HG03280 (cell line): Measurements from ENCODE around the gene HSD11B1.

Source experiments
- ATAC-seq: cut with Tn5 transposase; IDR thresholded peaks from one replicate; pipeline ENCODE4 v1.9.1; 2021; ENCODE audit warnings: mild to moderate bottlenecking, moderate library complexity; ENCODE audit not compliant: unreplicated experiment

The HSD11B1 gene

GRCh38 chr1:209723756-209724693, 19.4 kb downstream of the HSD11B1 start:
- no peak for ATAC-seq

DNA sequence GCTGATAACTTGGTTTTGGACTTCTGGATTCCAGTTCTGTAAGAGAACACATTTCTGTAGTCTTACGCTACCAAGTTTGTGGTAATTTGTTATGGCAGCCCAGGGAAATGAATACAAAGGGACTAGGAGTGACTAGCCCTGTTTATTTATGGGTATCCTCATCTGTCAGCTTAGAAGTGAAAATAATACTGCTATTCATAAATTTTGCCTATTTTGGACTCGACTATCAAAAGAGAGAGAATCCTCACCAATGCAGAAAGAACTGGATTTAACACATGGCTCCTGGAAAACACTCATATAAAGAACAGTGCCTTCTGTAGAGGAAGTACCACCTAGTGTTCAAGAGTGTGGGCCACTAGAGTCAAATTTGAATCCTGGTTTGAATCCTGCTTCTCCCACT, 22.6 kb downstream of the HSD11B1 start:
- no peak for ATAC-seq

DNA sequence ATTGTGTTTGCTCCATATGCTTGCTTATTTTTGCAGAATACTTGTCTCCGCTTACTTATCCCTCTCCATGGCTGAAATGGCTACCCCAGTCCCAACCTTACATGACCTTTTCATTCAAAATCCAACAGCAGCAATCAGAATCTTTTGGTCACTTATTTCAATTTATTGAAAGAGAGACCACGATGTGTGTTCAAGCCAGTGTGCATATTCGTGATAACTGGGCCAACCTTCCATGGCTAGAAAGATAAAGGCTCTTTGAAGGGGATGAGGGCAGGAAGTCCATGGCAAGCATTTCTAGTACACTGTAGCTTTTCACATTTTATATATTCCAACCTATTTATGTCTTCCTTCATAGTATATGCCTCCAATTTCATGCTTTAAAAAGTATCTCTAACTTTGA, 23.1 kb downstream of the HSD11B1 start:
- no peak for ATAC-seq

- ATAC-seq, result no peak
Observed at GRCh38 chr1:209728466-209728865, 23.8 kb downstream of the HSD11B1 start.

DNA sequence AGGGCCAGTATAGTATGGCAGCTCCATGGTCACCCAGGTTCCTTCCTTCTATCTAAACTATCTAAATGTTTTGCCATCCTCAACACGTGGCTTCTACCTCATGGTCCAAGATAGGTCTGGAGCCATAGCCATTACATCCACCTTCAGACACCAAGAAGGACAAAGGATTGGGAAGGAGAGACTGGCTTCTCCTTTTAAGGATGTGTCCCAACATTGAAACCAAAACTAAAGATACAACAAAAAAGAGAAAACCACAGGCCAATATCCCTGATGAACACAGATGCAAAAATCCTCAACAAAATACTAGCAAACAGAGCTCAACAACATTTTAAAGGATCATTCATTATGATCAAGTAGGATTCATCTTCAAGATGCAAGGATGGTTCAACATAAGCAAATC, 24.8 kb downstream of the HSD11B1 start:
- ATAC-seq, result no peak

DNA sequence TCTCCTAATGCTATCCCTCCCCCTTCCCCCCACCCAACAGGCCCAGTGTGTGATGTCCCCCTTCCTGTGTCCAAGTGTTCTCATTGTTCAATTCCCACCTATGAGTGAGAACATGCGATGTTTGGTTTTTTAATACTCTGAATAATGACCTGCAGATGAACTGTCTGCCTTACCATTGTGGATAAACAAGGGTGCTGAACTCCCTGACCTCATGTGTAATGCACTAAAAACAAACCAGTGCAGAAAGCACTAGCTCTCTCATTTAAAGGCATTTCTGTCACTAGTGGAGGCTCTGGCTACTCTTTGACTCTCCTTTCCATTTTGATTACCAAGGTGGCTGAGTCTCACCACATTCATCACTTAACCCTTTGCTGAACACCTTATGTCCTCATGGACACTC, 28.1 kb downstream of the HSD11B1 start:
- ATAC-seq, result no peak

GRCh38 chr1:209733409-209734192, 29.0 kb downstream of the HSD11B1 start:
- no peak for ATAC-seq

DNA sequence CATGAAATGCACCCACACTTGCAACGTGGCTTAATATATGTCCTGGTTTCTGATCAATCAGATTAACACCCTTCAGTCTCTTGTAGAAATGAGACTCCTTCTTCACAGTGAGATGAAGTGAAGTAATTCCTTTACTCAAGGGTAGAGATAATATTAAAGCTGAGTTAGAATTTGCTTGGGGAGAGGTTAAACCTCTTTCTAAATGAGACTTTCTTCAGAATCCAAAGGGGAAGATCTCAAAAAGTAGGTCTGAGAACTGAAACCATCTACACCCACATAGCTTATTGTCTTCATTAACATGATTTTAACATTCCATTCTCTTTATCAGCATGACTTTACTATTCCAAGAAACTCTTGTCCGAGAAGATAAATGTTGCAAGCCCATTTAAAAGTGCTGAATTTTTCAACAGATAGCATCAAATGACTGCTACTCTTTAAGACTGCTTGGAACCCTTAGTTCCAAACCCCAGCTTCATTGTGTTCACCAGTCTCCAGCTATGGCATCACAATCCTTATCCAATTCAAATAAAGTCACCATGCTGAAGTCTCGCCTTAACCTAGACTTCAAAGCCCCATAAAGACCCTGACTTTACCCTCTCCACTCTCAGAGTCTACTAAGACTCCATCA, 32.0 kb downstream of the HSD11B1 start:
- ATAC-seq, result no peak

DNA sequence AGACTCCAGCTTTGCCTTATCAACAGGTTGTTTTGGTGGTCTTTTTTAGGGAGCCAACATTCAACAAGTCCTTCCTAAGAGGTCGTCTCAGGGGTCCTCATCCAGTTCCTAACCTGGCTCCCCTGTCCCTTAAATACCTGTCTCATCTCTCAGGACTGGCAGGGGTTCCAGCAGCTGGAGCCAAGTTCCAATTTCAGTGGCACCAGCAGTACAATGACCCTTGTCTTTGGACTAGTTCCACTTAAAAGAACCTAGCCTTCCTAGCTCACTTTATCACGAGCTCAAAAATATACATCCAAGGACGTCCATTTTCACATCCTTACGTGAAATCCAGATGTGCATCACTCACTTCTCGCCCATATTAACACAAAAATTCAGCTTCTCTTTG, 32.5 kb downstream of the HSD11B1 start:
- no peak for ATAC-seq

DNA sequence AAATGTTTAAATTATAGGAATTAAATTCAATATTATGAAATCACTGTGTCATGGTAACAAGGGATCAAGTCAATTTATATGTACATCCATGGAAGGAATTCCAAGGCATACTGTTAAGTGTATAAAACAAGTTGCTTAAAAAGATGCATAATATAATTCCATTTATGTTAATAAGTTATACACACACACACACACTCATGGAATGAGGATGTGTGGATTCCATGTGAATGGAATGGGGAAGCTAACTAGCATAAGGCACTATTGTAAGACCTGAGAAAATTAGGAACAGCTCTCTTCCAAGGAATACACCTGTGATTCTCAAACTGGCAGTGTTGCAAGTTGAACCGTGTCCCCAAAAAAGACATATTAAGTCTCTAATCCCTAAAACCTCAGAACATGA, 33.6 kb downstream of the HSD11B1 start:
- ATAC-seq, result no peak

- no peak for ATAC-seq
Observed at GRCh38 chr1:209741193-209741592, 36.5 kb downstream of the HSD11B1 start.

GRCh38 chr1:209741889-209742288, 37.2 kb downstream of the HSD11B1 start:
- no peak for ATAC-seq

DNA sequence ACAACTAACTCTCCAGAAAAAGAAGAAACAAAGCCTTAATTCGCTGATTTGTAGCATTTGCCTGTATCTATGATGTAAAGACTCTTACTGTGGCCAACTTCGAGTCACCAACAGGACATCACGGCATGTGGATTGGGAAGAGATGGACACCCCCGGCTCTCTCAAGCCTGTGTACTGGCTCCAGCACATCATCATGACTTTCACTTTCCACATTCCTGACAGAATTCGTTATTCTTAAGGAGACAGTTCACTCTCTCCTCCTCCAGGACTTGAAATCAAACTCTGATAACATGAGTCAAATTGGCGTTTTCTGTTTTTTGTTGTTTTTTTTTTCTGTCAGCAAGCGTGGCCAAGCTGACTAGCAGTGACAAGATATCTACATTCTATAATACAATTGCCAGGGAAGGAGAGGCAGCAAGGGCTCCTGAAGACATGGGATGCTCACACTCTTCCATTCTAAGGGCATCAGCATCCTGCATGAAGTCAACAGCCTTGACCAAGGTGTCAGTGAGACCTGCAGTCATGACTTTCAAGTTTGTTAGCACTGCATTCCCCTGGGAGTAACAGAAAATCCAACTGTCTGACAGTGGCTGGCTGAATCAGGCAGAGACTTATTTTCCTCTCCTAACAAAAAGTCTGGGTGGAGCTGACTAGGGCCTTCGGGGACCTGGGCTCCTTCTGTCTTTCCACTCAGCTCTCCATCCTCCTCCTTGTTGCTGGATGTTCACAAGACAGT, 37.9 kb downstream of the HSD11B1 start:
- no peak for ATAC-seq

- no peak for ATAC-seq
Observed at GRCh38 chr1:209743145-209743482, 38.5 kb downstream of the HSD11B1 start.

DNA sequence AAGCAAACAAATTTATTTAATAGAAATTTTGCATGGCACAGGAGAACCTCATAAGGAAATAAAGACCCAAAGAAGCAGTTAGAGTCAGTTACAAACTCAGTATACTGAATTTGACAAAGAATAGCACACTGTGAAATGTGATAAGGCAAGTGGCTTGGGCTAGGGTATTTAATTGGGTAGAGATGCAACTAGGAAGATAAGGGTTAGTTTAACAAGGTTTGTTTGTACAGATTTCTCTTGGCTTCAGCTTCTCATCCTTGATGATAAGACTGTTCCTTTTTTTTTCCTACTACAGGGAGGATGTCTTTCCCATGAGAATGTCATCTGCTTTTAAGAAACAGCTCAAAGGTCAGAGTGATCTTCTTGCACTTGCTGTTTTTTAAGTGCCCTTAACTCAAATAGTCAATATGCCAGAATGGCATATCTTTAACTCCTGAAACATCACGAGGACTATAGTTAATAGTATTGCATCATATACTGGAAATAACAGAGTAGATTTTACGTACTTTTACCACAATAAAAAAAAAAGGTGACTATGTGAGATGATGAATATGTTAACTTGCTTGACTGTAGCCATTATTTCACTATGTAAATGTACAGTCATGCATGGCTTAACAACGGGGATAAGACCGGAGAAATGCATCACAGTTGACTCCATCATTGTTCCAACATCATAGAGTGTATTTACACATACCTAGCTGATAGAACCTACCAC, 42.0 kb downstream of the HSD11B1 start:
- no peak for ATAC-seq

GRCh38 chr1:209747580-209748262, 43.1 kb downstream of the HSD11B1 start:
- peak; percentile 90 for ATAC-seq

GRCh38 chr1:209748620-209749019, 44.0 kb downstream of the HSD11B1 start:
- no peak for ATAC-seq

DNA sequence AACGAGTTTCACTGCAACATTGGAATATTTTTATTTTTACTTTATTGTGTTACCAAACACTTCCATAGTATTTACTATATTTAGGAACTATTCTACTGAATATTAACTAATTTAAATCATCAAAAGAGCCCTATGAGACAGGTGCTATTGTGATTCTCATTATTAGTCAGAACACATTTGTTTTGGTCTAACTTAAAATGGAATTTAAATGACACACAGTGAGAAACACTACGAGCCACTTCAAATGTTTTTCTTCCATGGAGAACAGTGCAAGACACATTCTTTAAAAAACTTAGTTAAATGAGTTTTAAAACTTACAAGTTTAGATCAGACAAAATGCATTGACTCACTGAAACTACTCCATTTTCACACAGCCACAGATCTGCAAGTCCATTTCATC, 44.6 kb downstream of the HSD11B1 start:
- ATAC-seq, result no peak

DNA sequence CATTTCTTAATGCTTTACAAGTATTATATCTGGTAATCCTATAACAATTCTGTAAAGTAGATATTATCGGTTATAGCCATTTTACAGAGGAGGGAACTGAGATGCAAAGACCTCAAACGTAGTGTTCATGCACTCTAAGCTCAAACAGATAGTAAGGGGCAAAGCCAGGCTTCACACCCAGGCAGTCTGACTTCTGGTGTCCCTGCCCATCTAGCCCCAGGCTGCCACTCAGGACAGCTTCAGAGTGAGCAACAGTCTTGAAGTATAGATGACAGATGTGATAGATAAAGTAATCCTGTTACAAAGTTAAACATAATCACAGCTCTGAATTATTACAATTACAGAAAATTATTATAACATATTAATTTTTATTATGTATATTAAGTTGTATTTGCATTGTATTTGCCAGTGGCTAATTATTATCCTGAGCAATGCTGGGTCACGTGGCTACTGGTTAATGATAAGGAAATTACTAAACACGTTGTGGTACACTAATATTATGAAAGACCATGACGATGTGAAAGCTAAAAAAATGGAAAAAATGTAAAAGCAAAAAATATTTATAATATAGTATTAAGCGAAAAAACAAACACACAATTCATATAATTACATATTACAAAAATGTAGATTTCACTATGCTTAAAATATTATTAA, 45.2 kb downstream of the HSD11B1 start:
- ATAC-seq, result no peak
